ENCODE measurements around the gene DAO. TPM values are rescaled to one million over a fixed set of nuclear protein-coding genes. Genes with fewer than 3 reads are reported as not detected.
A peak's percentile ranks its signal among the peaks of the same experiment; 100 is the strongest.

The DAO gene
- total and polyA plus RNA-seq, 12 donors: not detected

DNA sequence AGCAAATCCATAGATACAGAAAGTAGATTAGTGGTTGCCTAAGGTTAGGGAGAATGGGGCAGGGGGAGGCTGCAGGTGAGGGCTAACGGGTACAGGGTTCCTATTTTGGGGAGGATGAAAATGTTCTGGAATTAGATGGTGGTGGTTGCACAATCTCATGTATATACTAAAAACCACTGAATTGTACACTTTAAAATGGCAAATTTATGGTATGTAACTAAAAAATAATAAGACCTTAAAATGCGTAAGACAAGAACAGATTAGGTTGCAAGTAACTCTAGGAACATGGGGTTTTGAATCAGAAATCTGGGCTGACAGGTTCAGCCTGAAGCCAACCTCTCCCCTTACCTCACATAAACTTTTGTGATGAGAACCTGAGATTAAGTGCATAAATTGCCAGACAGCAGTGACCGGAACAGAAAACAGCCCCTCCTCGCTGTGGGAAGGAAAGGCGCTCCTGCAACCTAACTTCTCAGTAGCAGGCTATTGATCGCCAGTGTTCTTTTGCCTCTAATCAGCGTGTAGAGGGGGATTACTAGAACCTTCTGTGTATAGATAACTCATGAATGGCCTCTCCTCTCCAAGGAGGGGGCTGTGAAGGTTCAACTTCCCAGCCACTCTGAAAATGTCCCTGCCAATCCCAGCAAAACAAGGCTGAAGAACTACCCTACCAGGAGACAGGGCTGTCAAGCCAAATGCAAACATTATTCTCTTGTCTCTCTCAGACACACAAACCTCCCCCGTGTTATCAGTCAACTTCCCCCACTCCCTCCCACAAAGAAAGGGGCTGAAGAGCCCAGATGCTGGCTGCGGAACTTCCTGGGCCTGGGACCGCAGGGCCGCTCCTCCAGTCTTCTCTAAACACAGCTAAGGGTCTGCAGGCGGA is 24.4 kb upstream of the DAO start:
- H3K27me3 ChIP-seq: no peaks in the 10 kb centered on the region
- whole genome bisulfite sequencing, 4 donors: 72 to 80% (median 74%) methylated on average over 9 to 12 of the region's 12 CpGs
- TF ChIP-seq, protein P1, sequence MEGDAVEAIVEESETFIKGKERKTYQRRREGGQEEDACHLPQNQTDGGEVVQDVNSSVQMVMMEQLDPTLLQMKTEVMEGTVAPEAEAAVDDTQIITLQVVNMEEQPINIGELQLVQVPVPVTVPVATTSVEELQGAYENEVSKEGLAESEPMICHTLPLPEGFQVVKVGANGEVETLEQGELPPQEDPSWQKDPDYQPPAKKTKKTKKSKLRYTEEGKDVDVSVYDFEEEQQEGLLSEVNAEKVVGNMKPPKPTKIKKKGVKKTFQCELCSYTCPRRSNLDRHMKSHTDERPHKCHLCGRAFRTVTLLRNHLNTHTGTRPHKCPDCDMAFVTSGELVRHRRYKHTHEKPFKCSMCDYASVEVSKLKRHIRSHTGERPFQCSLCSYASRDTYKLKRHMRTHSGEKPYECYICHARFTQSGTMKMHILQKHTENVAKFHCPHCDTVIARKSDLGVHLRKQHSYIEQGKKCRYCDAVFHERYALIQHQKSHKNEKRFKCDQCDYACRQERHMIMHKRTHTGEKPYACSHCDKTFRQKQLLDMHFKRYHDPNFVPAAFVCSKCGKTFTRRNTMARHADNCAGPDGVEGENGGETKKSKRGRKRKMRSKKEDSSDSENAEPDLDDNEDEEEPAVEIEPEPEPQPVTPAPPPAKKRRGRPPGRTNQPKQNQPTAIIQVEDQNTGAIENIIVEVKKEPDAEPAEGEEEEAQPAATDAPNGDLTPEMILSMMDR (IDR thresholded peaks at IDR 0.05): no peak
- no peak for TF ChIP-seq POLR2A (IDR thresholded peaks at IDR 0.05)
- H3K9me3 ChIP-seq (replicated peaks in 1 of 3): no peaks in the 10 kb centered on the region
- intact Hi-C loops (cut with DNase I): no loop called here
- H3K4me3 ChIP-seq: peak overlapping the region in 1 of 4 donors; percentile 80
- peak overlapping the region; percentile 80 to 100 (median 91) for H3K27ac ChIP-seq
- peaks cover 0 to 11% of the 10 kb centered on the region in 2 donors for H3K36me3 ChIP-seq (replicated peaks in 1 of 2)
- peak in 1 of 7 donors; percentile 63 for DNase-seq
- peaks cover 30 to 67% of the 10 kb centered on the region in 2 donors for H3K4me1 ChIP-seq (replicated peaks in 1 of 2)

DNA sequence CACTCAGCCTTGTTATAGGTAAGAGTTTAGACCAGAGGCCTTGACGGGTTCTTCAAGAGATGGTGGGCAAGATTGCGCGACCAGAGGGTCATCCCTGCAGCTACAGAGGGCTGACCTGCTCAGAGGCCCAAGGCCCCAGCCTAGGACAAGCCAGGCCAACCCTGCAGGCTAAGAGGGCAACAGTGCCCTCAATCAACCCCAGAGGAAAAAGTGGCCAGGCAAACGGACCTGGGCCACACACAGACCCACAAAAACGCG is 23.8 kb upstream of the DAO start:
- Histone ChIP-seq H3K4me3 (peak overlapping the region in 3 of 4 donors; percentile 62 to 80 (median 62)), H3K9me3 (replicated peaks in 1 of 3) (no peaks in the 10 kb centered on the region), H3K27ac (peak overlapping the region; percentile 73 to 100 (median 89)), H3K36me3 (replicated peaks in 1 of 2) (peaks cover 0 to 11% of the 10 kb centered on the region in 2 donors), H3K27me3 (no peaks in the 10 kb centered on the region), H3K4me1 (replicated peaks in 1 of 2) (peaks cover 30 to 63% of the 10 kb centered on the region in 2 donors)
- no peak for TF ChIP-seq POLR2A (IDR thresholded peaks at IDR 0.05)
- TF ChIP-seq, protein P1 (IDR thresholded peaks at IDR 0.05): no peak
- 0 to 36% (median 30%) methylated on average over 2 to 6 of the region's 6 CpGs for WGBS, 4 donors
- intact Hi-C loops (cut with DNase I): no loop called here
- peak in 1 of 7 donors; percentile 47 for DNase-seq

DNA sequence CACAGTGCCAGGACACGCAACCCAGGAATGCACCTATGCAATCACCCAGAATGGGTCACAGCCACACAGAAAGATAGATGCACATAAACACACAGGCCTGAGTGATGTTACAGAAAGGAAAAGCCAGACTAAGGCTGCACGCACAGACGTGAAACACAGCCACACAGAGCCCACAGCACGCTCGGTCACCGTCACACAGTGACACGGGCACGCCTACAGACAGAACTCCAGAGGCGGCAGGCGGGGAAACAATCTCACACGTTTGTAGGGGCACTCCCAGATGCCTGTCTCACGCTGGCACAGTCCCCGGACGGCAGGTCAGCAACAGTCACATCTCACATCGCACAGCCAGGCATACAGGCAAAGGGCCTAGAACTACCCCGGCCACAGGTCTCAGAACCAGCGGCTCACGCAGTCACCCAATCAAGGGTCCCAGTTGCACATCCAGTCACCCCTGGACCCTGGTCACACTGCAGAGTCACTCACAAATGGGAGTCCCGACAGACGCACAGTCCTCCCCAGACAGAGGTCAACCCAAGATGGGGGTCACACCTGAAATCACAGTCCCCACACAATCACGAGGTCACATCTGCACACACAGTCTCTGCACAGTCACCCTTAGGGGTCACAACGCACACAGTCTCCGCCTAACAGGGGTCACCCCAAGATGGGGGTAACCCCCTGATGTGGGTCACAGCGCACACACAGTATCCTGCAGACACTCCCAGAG is 23.3 kb upstream of the DAO start:
- H3K36me3 ChIP-seq (replicated peaks in 1 of 2): peaks cover 0 to 6% of the 10 kb centered on the region in 2 donors
- peak; percentile 71 to 94 (median 85) for DNase-seq
- intact Hi-C loops (cut with DNase I): no loop called here
- H3K27me3 ChIP-seq: no peaks in the 10 kb centered on the region
- TF ChIP-seq, protein P1 (IDR thresholded peaks at IDR 0.05): no peak
- peak; percentile 19 to 78 for TF ChIP-seq POLR2A (IDR thresholded peaks at IDR 0.05)
- H3K4me1 ChIP-seq (replicated peaks in 1 of 2): peaks cover 30 to 58% of the 10 kb centered on the region in 2 donors
- peak overlapping the region; percentile 73 to 100 (median 89) for H3K27ac ChIP-seq
- peak overlapping the region; percentile 10 to 80 (median 62) for H3K4me3 ChIP-seq
- WGBS, 4 donors: 1 to 3% (median 2%) methylated on average over 15 to 24 of the region's 24 CpGs
- no peaks in the 10 kb centered on the region for H3K9me3 ChIP-seq (replicated peaks in 1 of 3)

GRCh38 chr12:108857158-108857407 is 22.8 kb upstream of the DAO start:
- Histone ChIP-seq H3K4me3 (peak overlapping the region; percentile 10 to 80 (median 62)), H3K27ac (peak overlapping the region; percentile 73 to 100 (median 89)), H3K36me3 (replicated peaks in 1 of 2) (peaks cover 0 to 1% of the 10 kb centered on the region in 2 donors), H3K27me3 (no peaks in the 10 kb centered on the region), H3K9me3 (replicated peaks in 1 of 3) (no peaks in the 10 kb centered on the region), H3K4me1 (replicated peaks in 1 of 2) (peaks cover 30 to 53% of the 10 kb centered on the region in 2 donors)
- no peak for TF ChIP-seq POLR2A (IDR thresholded peaks at IDR 0.05)
- TF ChIP-seq, protein P1 (IDR thresholded peaks at IDR 0.05): no peak
- 0 to 4% (median 1%) methylated on average over 5 to 30 of the region's 30 CpGs; no CpG with 5 or more reads in 1 of the 4 donors for WGBS, 4 donors
- intact Hi-C loops (cut with DNase I): no loop called here
- DNase-seq: no peak
